Upper lobe of left lung (tissue), 6 donors: ENCODE data around the gene TBATA. TPM values are rescaled to one million over a fixed set of nuclear protein-coding genes. Genes with fewer than 3 reads are reported as not detected.

Source experiments
- ATAC-seq, 2 donors: fragments of 200-7000 bp; cut with Tn5 transposase; one replicate each; pipeline ENCODE4 v1.9.1; 2022; ENCODE audit warnings: mild to moderate bottlenecking in 2 of 2, moderate library complexity in 2 of 2; ENCODE audit not compliant: low FRiP score in 2 of 2
- DNase-seq, 2 donors: peaks; one replicate each; pipeline ENCODE4 v3.0.0-alpha.2; 2019 to 2020
- H3K27ac ChIP-seq, 4 donors: fragments of 200-600 bp; sonication (generic); one replicate each; pipeline ENCODE4 v1.5.1; 2016 to 2019
- H3K27me3 ChIP-seq, 4 donors: fragments of 200-600 bp; sonication (generic); one replicate each; pipeline ENCODE4 v1.5.1; 2017 to 2019
- H3K36me3 ChIP-seq, 4 donors: fragments of 200-600 bp; sonication (generic); one replicate each; pipeline ENCODE4 v1.5.1; 2016 to 2019
- H3K4me1 ChIP-seq, 4 donors: fragments of 200-600 bp; sonication (generic); one replicate each; pipeline ENCODE4 v1.5.1; 2018 to 2019
- H3K4me3 ChIP-seq, 4 donors: fragments of 200-600 bp; sonication (generic); one replicate each; pipeline ENCODE4 v1.5.1; 2017 to 2019; ENCODE audit warnings: mild to moderate bottlenecking in 2 of 4, moderate library complexity in 1 of 4
- H3K9me3 ChIP-seq, 4 donors: fragments of 200-600 bp; sonication (generic); one replicate each; pipeline ENCODE4 v1.5.1; 2018 to 2019
- EP300 ChIP-seq, 4 donors: sonication (generic); formaldehyde crosslinking; IDR thresholded peaks; one replicate each; pipeline ENCODE4 v1.5.1; 2017; ENCODE audit warnings: antibody characterized with exemption in 4 of 4, control low read depth in 2 of 4
- POLR2A ChIP-seq, 4 donors: fragments of 450-650 bp; IDR thresholded peaks; one replicate each; pipeline ENCODE4 v1.5.1; 2016 to 2017; ENCODE audit warnings: antibody characterized with exemption in 4 of 4, mild to moderate bottlenecking in 2 of 4
- POLR2AphosphoS5 ChIP-seq, 2 donors: sonication (generic); formaldehyde crosslinking; IDR thresholded peaks; one replicate each; pipeline ENCODE4 v1.5.1; 2017; ENCODE audit warnings: antibody characterized with exemption in 2 of 2
- WGBS, 2 donors: methylation state at CpG; one replicate each; pipeline ENCODE4 v1.1.5; 2017 to 2018; 5-methylcytosine and 5-hydroxymethylcytosine counted together
- total RNA-seq, 6 donors: library from RNA; depleted of rRNA in 4 of 6; stranded (reverse); fragments of >200 nt in 4 of 6; gene quantifications; one replicate each; pipeline versions ENCODE4 v1.1.0 to v1.2.1, GENCODE V29; 2016 to 2021
- TF ChIP-seq, protein P1 (sequence below), 6 experiments: fragments of 450-650 bp in 4 of 6; fragments of 200-600 bp in 2 of 6; sonication (generic) in 2 of 6; IDR thresholded peaks; one replicate each; pipeline ENCODE4 v1.5.1; 2016 to 2019; ENCODE audit warnings: antibody characterized with exemption in 6 of 6
- donor health status: DM: no; HTN: no; CAD: no; lungs with moderate emphysema.
- donor health status: DM: no; HTN: yes; CAD: no; lungs with severe emphysema.

The TBATA gene
- total RNA-seq, 6 donors from 2014 or later: not detected

DNA sequence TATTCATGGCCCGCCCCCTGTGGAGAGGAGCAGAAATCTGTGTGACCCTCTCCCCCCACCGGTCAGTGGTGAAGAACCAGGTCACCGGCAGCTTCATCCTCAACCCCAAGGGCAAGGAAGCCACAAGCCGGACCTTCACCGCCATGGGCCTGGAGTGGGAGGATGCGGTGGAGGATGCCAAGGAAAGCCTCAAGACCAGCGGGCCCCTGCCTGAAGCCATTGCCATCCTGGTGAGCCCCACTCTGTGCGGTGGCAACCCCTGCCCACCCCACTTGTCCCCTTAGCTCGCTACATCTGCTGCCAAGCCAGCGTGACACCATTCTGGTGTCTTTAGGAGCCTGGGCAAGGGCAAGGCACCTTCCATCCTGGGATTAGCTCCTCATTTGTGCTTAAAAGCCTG, 35.4 kb downstream of the TBATA start:
- Histone ChIP-seq H3K4me3 (no peak overlapping the region), H3K36me3 (no peaks in the 10 kb centered on the region), H3K27ac (no peak overlapping the region), H3K27me3 (no peaks in the 10 kb centered on the region), H3K9me3 (no peaks in the 10 kb centered on the region), H3K4me1 (no peaks in the 10 kb centered on the region)
- ATAC-seq: no peak
- TF ChIP-seq, protein P1, sequence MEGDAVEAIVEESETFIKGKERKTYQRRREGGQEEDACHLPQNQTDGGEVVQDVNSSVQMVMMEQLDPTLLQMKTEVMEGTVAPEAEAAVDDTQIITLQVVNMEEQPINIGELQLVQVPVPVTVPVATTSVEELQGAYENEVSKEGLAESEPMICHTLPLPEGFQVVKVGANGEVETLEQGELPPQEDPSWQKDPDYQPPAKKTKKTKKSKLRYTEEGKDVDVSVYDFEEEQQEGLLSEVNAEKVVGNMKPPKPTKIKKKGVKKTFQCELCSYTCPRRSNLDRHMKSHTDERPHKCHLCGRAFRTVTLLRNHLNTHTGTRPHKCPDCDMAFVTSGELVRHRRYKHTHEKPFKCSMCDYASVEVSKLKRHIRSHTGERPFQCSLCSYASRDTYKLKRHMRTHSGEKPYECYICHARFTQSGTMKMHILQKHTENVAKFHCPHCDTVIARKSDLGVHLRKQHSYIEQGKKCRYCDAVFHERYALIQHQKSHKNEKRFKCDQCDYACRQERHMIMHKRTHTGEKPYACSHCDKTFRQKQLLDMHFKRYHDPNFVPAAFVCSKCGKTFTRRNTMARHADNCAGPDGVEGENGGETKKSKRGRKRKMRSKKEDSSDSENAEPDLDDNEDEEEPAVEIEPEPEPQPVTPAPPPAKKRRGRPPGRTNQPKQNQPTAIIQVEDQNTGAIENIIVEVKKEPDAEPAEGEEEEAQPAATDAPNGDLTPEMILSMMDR (IDR thresholded peaks at IDR 0.05): no peak
- TF ChIP-seq POLR2AphosphoS5 (IDR thresholded peaks at IDR 0.05) (no peak), POLR2A (IDR thresholded peaks at IDR 0.05) (no peak), EP300 (IDR thresholded peaks at IDR 0.05) (no peak)
- DNase-seq: no peak
- WGBS, 2 donors: 96 to 97% methylated on average over 9 to 10 of the region's 10 CpGs

DNA sequence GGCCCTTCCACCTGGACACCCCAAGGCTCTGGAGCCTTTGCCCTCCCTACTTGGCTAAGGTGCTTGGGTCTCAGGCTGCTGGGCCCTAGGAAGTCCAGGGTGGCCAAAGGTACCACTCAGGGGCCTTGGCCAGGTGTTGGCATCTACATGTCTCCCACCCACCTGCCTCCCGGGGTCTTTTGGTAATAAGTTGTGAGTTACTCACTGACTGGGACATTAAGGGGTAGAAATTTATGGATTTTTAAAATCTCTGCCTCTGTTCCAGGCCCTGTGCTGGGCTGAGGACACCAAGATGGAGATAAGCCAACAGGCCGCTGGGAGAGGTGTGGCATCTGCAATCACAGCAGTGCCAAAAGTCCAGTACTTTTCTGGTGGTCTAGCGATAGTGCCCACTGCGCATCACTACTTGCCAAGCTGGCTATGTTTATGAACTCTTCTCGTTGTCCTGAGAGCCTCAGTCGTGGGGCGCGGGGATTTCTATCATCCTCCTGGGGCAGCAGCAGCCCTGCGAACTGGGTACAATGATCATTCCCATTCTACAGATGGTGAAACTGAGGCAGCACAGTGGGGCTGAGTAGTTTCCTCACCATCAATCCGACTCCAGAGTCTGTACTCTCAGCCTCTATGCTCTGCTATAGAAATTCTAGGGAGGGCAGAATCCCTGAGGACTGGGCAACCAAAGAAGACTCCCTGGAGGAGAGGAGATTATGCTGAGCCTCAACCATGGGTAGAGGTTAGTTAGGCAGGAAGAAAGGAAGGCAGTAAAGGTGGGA, 36.2 kb downstream of the TBATA start:
- no peak for DNase-seq
- WGBS, 2 donors: 92 to 93% methylated on average over 7 to 10 of the region's 10 CpGs
- TF ChIP-seq, protein P1 (IDR thresholded peaks at IDR 0.05): no peak
- no peak for TF ChIP-seq EP300 (IDR thresholded peaks at IDR 0.05)
- no peak for TF ChIP-seq POLR2AphosphoS5 (IDR thresholded peaks at IDR 0.05)
- no peak for TF ChIP-seq POLR2A (IDR thresholded peaks at IDR 0.05)
- ATAC-seq: no peak
- no peak overlapping the region for H3K27ac ChIP-seq
- no peaks in the 10 kb centered on the region for H3K36me3 ChIP-seq
- no peak overlapping the region for H3K4me3 ChIP-seq
- peaks cover 0 to 1% (median under 1%) of the 10 kb centered on the region in 4 donors for H3K4me1 ChIP-seq
- H3K9me3 ChIP-seq: no peaks in the 10 kb centered on the region
- H3K27me3 ChIP-seq: no peaks in the 10 kb centered on the region

DNA sequence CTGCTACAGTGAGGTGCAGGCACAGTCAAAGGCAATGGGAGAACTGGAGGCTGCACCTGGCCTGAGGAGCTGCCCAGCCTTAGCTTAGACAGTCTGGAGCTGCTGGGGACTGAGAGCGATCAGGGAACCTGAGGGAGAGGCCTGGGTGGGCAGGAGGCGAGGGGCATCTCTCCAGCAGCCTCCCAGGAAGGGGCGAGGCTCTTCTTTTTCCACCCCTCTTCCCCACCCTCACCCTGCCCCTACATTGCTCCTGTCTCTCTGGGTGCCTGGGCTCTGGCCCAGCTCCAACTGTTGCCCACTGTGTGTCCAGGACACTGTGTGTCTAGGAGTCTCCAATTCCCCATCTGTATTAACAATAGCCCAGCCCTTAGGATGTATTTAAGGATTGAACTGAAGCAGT, 36.9 kb downstream of the TBATA start:
- DNase-seq: no peak
- Histone ChIP-seq H3K4me3 (no peak overlapping the region), H3K27ac (no peak overlapping the region), H3K36me3 (no peaks in the 10 kb centered on the region), H3K9me3 (no peaks in the 10 kb centered on the region), H3K4me1 (peaks cover 2 to 8% (median 6%) of the 10 kb centered on the region in 4 donors), H3K27me3 (no peaks in the 10 kb centered on the region)
- no peak for ATAC-seq
- 98 to 100% methylated on average over 2 to 3 of the region's 3 CpGs for WGBS, 2 donors
- TF ChIP-seq EP300 (IDR thresholded peaks at IDR 0.05): no peak
- TF ChIP-seq, protein P1 (IDR thresholded peaks at IDR 0.05): no peak
- TF ChIP-seq POLR2AphosphoS5 (IDR thresholded peaks at IDR 0.05): no peak
- TF ChIP-seq POLR2A (IDR thresholded peaks at IDR 0.05): no peak

DNA sequence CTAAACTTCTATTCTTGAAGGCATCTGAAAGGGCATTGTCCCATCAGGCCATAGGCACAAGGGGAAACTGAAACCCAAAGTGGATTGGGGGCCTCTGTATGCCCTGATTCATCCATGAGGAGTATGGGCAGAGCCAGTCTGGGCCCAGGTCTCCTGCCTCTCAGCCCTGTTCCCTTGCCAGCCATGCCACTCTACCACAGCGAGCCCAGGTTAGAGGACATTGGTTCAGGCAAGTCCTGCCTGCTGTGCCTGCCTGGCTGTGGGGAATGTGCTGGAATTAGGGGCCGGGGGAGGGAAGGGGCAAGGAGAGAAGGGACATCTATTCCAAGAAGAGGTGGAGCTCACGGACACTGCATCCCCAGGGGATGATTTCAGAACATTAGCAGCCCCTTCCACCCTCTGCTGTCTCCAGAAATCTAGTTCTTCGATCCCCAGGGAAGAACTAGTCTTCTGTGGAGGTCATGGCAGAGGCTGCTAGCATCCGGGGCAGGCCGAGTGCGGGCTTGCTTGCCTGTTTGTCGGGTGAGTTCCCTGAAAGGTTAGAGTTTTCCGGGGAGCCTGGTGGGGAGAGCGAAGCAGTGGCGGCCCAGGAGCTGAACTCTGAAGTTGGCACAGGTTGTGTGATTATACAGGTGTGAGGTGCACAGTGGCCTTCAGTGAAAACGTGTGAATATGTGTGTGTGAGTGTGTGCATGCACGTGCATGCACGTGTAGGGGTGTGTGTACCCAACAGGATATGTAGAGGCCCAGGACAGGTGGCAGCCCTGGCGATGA, 37.8 kb downstream of the TBATA start:
- H3K36me3 ChIP-seq: no peaks in the 10 kb centered on the region
- DNase-seq (no peak), ATAC-seq (no peak)
- no peaks in the 10 kb centered on the region for H3K9me3 ChIP-seq
- H3K27ac ChIP-seq: no peak overlapping the region
- H3K4me3 ChIP-seq: no peak overlapping the region
- WGBS, 2 donors: 83 to 84% methylated on average over 15 of the region's 15 CpGs
- TF ChIP-seq POLR2A (IDR thresholded peaks at IDR 0.05): no peak
- TF ChIP-seq, protein P1 (IDR thresholded peaks at IDR 0.05): no peak
- H3K4me1 ChIP-seq: peaks cover 11 to 17% (median 15%) of the 10 kb centered on the region in 4 donors
- H3K27me3 ChIP-seq: no peaks in the 10 kb centered on the region
